H1 (cell line): ENCODE measurements around the gene THAP4. TPM values are rescaled to one million over a fixed set of nuclear protein-coding genes. Genes with fewer than 3 reads are reported as not detected.

Experiments used
- CTCF ChIA-PET: fragments of 300-600 bp; sonication (Branson Sonifier 250); formaldehyde crosslinking; loops from one replicate; lab custom pipeline; 2021; ENCODE audit not compliant: partially characterized antibody; lab: Charles Lee
- POLR2A ChIA-PET: fragments of 300-600 bp; sonication (Branson Sonifier 250); formaldehyde crosslinking; loops from one replicate; lab custom pipeline; 2021; ENCODE audit warnings: inconsistent platforms; ENCODE audit not compliant: partially characterized antibody; lab: Charles Lee
- DNase-seq, 2 experiments: peaks; one replicate each; pipeline versions ENCODE4 v3.0.0 to v3.0.0-alpha.2; 2010 to 2022; ENCODE audit warnings: low spot score in 2 of 2, low read depth in 1 of 2, mixed read lengths in 1 of 2
- FAIRE-seq: peaks from 2 replicates; lab custom pipeline; 2011; peaks lifted over from hg19 to GRCh38; lab: Jason Lieb, UNC
- H2AFZ ChIP-seq: 2 replicates; pipeline ENCODE4 v1.8.1; 2012; ENCODE audit warnings: low read length, inconsistent platforms
- H2AK5ac ChIP-seq: 2 replicates; pipeline ENCODE4 v1.6.1; 2013; ENCODE audit warnings: low read depth, low read length
- H2BK120ac ChIP-seq: replicated peaks from 2 replicates; pipeline ENCODE3; 2013; ENCODE audit warnings: low read depth, low read length, inconsistent platforms
- H2BK12ac ChIP-seq: 2 replicates; pipeline ENCODE4 v1.6.1; 2013; ENCODE audit warnings: low read depth, low read length
- H2BK15ac ChIP-seq: 2 replicates; pipeline ENCODE4 v1.6.1; 2013; ENCODE audit warnings: low read length
- H2BK20ac ChIP-seq: 2 replicates; pipeline ENCODE4 v1.6.1; 2013; ENCODE audit warnings: low read length
- H2BK5ac ChIP-seq: 2 replicates; pipeline ENCODE4 v1.6.1; 2013; ENCODE audit warnings: low read depth, low read length
- H3K14ac ChIP-seq: 2 replicates; pipeline ENCODE4 v1.6.1; 2013; ENCODE audit warnings: inconsistent platforms; ENCODE audit not compliant: insufficient read length
- H3K18ac ChIP-seq: 2 replicates; pipeline ENCODE4 v1.6.1; 2013; ENCODE audit warnings: low read length; ENCODE audit errors: extremely low read depth
- H3K23ac ChIP-seq: 2 replicates; pipeline ENCODE4 v1.6.1; 2013; ENCODE audit warnings: inconsistent platforms; ENCODE audit not compliant: insufficient read length
- H3K23me2 ChIP-seq: 2 replicates; pipeline ENCODE4 v1.6.1; 2013; ENCODE audit warnings: low read depth, low read length
- H3K27ac ChIP-seq: 2 replicates; pipeline ENCODE4 v1.6.1; 2011; ENCODE audit warnings: low read depth, low read length, inconsistent platforms
- H3K27me3 ChIP-seq, 4 experiments: replicated peaks in 1 of 4; 1 replicate in 1 of 4; 2 replicates in 3 of 4; pipeline versions ENCODE4 v1.6.1 to v1.8.1; 2011 to 2013; ENCODE audit warnings: low read length in 3 of 4, mild to moderate bottlenecking in 3 of 4, inconsistent platforms in 2 of 4, mixed read lengths in 2 of 4, moderate library complexity in 1 of 4; ENCODE audit not compliant: control insufficient read depth in 3 of 4, insufficient read depth in 3 of 4; ENCODE audit errors: extremely low read depth in 1 of 4
- H3K36me3 ChIP-seq, 4 experiments: 2 replicates each; pipeline versions ENCODE4 v1.6.1 to v1.8.1; 2011 to 2013; ENCODE audit warnings: mild to moderate bottlenecking in 4 of 4, low read length in 3 of 4, moderate library complexity in 2 of 4, control low read depth in 1 of 4, inconsistent platforms in 1 of 4; ENCODE audit not compliant: insufficient read depth in 4 of 4, control insufficient read depth in 2 of 4
- H3K4ac ChIP-seq: replicated peaks from 2 replicates; pipeline ENCODE3; 2013; ENCODE audit warnings: low read length, low read depth, mixed read lengths, inconsistent platforms; ENCODE audit not compliant: insufficient read length
- H3K4me1 ChIP-seq, 4 experiments: replicated peaks in 1 of 4; 1 replicate in 1 of 4; 2 replicates in 3 of 4; pipeline versions ENCODE4 v1.6.1 to v1.8.1; 2011 to 2013; ENCODE audit warnings: low read length in 3 of 4, inconsistent platforms in 2 of 4, mixed read lengths in 1 of 4; ENCODE audit not compliant: insufficient read depth in 4 of 4, control insufficient read depth in 3 of 4
- H3K4me2 ChIP-seq, 2 experiments: 2 replicates each; pipeline versions ENCODE4 v1.6.1 to v1.8.1; 2011 to 2013; ENCODE audit warnings: low read depth in 2 of 2, low read length in 2 of 2, control low read depth in 1 of 2, inconsistent platforms in 1 of 2, mild to moderate bottlenecking in 1 of 2; ENCODE audit not compliant: insufficient read depth in 1 of 2
- H3K4me3 ChIP-seq, 4 experiments: fragments of 200-600, 300-600 bp in 1 of 4; sonication (generic), shearing (Covaris generic), sonication (Bioruptor Twin) in 1 of 4; 2 replicates each; pipeline versions ENCODE4 v1.5.1 to v1.8.1; 2011 to 2016; ENCODE audit warnings: low read length in 4 of 4, low read depth in 3 of 4, control low read depth in 2 of 4, inconsistent platforms in 2 of 4, mild to moderate bottlenecking in 2 of 4, mixed read lengths in 1 of 4, moderate library complexity in 1 of 4; ENCODE audit not compliant: insufficient read depth in 2 of 4; ENCODE audit errors: extremely low read depth in 1 of 4
- H3K56ac ChIP-seq: replicated peaks from 2 replicates; pipeline ENCODE3; 2013; ENCODE audit warnings: low read depth, mild to moderate bottlenecking, mixed read lengths, low read length, inconsistent platforms; ENCODE audit not compliant: insufficient read length
- H3K79me1 ChIP-seq: 2 replicates; pipeline ENCODE4 v1.6.1; 2013; ENCODE audit warnings: low read depth, low read length, control low read depth
- H3K79me2 ChIP-seq, 2 experiments: 2 replicates each; pipeline versions ENCODE4 v1.6.1 to v1.8.1; 2012 to 2013; ENCODE audit warnings: low read length in 2 of 2, mild to moderate bottlenecking in 2 of 2, inconsistent platforms in 1 of 2; ENCODE audit not compliant: insufficient read depth in 2 of 2, control insufficient read depth in 1 of 2
- H3K9ac ChIP-seq, 4 experiments: replicated peaks in 1 of 4; 1 replicate in 1 of 4; 2 replicates in 3 of 4; pipeline versions ENCODE4 v1.6.1 to v1.8.1; 2011 to 2013; ENCODE audit warnings: low read depth in 3 of 4, low read length in 3 of 4, control low read depth in 2 of 4, mild to moderate bottlenecking in 2 of 4, moderate library complexity in 2 of 4, inconsistent platforms in 1 of 4; ENCODE audit errors: extremely low read depth in 1 of 4
- H3K9me3 ChIP-seq, 2 experiments: 2 replicates each; pipeline versions ENCODE4 v1.6.1 to v1.8.1; 2012 to 2013; ENCODE audit warnings: mild to moderate bottlenecking in 2 of 2, moderate library complexity in 2 of 2, control low read depth in 1 of 2, inconsistent platforms in 1 of 2, low read depth in 1 of 2, low read length in 1 of 2, mixed read lengths in 1 of 2; ENCODE audit not compliant: insufficient read depth in 2 of 2
- H4K20me1 ChIP-seq, 2 experiments: replicated peaks in 1 of 2; 2 replicates each; pipeline versions ENCODE3 to v1.8.1; 2011 to 2013; ENCODE audit warnings: inconsistent platforms in 2 of 2, low read length in 2 of 2, mild to moderate bottlenecking in 1 of 2; ENCODE audit not compliant: insufficient read depth in 2 of 2, control insufficient read depth in 1 of 2
- H4K5ac ChIP-seq: 2 replicates; pipeline ENCODE4 v1.6.1; 2013; ENCODE audit warnings: low read length, low read depth, mixed read lengths, inconsistent platforms; ENCODE audit not compliant: insufficient read length
- H4K8ac ChIP-seq: 2 replicates; pipeline ENCODE4 v1.8.0; 2013; ENCODE audit warnings: mild to moderate bottlenecking, moderate library complexity, low read length, inconsistent platforms; ENCODE audit not compliant: insufficient read depth; ENCODE audit errors: extremely low read depth
- H4K91ac ChIP-seq: replicated peaks from 2 replicates; pipeline ENCODE3; 2013; ENCODE audit warnings: low read length, mixed read lengths, inconsistent platforms; ENCODE audit not compliant: insufficient read length
- CTBP2 ChIP-seq: IDR thresholded peaks from 2 replicates; pipeline ENCODE4 v1.7.0; 2011; ENCODE audit warnings: borderline replicate concordance, mild to moderate bottlenecking, moderate library complexity, mixed read lengths, low read length; ENCODE audit not compliant: insufficient read depth, insufficient read length
- RAD21 ChIP-seq, 2 experiments: IDR thresholded peaks in 1 of 2; conservative IDR thresholded peaks in 1 of 2; 2 replicates each; pipeline ENCODE4 v1.6.1; 2011; ENCODE audit warnings: low read depth in 2 of 2, low read length in 2 of 2, improper control_type of control experiment in 1 of 2, inconsistent platforms in 1 of 2, mild to moderate bottlenecking in 1 of 2, moderate library complexity in 1 of 2
- TCF12 ChIP-seq: IDR thresholded peaks from 2 replicates; pipeline ENCODE4 v1.6.1; 2011; ENCODE audit warnings: low read depth, mild to moderate bottlenecking, low read length
- WGBS, 2 experiments: shearing (Covaris generic) in 1 of 2; methylation state at CpG; one replicate each; pipeline versions ENCODE4 v1.1.6 to v1.1.7; 2013 to 2015; ENCODE audit warnings: low lambda C conversion rate in 2 of 2, mixed read lengths in 2 of 2, inconsistent platforms in 1 of 2, low coverage in 1 of 2, missing lambda C conversion rate in 1 of 2; ENCODE audit not compliant: insufficient replicate concordance in 2 of 2, insufficient coverage in 1 of 2, insufficient read length in 1 of 2; ENCODE audit errors: extremely low coverage in 1 of 2, missing lambda C conversion rate in 1 of 2; 5-methylcytosine and 5-hydroxymethylcytosine counted together
- polyA plus RNA-seq, 7 experiments: library from polyadenylated mRNA; depleted of rRNA in 3 of 7; stranded (reverse) in 5 of 7; unstranded in 2 of 7; fragments of >200 nt in 5 of 7; fragments of 200-250 nt in 2 of 7; gene quantifications; 1 replicate in 5 of 7; 2 replicates in 1 of 7; 4 replicates in 1 of 7; pipeline versions ENCODE4 v1.2.1 to v1.2.3, GENCODE V29; 2011 to 2013; ENCODE audit warnings: missing spikeins in 2 of 7, mixed read lengths in 2 of 7
- total RNA-seq: library from RNA; stranded (reverse); fragmentation: NEBNext Ultra II Directional; extraction: Animal tissue kit (Norgen Biotek cat#: 25700); gene quantifications from 2 replicates; pipeline ENCODE4 v1.2.1, GENCODE V29; 2021
- TF ChIP-seq, protein P1 (sequence below), 3 experiments: IDR thresholded peaks; 1 replicate in 2 of 3; 2 replicates in 1 of 3; pipeline versions ENCODE4 v1.5.1 to v1.6.1; 2011; ENCODE audit warnings: low read length in 3 of 3, mild to moderate bottlenecking in 3 of 3, inconsistent platforms in 2 of 3, low read depth in 1 of 3, moderate library complexity in 1 of 3; ENCODE audit not compliant: insufficient read depth in 1 of 3; ENCODE audit errors: control extremely low read depth in 1 of 3

The THAP4 gene
- total and polyA plus RNA-seq, 2 of the 8 experiments (the other 6 are each of a cell fraction or from before 2014, with no cell fraction given) = 78.9 to 83.6 TPM

DNA sequence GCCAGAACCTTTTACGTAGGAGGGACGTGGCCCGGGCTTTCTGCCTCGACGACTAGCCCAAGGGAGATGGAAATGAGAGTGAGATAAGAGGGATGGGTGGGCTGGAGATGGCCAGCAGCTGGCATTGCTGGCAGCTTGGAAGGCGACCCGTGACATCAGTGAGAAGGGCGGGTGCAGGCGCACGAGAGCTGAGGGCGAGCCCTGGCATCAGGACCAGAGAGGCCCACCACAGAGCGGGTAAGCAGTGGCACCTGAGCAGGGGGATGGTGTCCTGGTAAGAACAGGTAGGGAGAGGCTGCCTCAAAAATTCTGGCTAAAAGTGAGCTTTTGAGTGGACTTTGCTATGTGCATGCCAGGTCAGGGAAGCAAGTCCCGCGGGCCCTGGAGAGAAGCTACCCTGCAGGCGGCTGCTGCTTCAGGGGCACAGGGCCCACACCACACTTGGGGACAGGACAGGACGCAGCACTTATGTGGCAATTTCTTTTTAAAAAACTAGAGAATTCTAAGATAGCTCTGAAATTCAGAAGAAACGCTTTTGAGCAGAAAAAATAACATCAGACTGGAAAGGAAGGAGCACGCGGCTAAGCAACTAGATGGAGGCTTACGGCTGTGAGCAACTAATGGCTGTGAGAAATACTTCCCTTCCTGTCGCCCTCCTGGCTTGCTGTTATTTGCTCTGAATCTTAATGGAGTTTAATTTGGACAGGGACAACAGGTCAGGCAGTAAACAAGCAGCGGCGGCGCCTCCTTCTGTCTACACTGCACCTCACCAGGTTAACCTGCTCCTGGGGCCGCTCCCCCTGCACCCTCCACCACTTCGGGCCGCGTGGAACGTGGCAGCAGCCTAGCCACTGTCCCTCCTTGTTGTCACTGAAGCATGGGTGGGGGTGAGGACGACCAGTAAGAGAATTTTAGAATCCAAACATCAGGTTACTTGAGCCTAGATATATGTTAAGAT is 20.5 kb downstream of the THAP4 start:
- no peak overlapping the region for H2BK20ac ChIP-seq
- no peak overlapping the region; the same call in 1 of the 2 replicates for H2BK12ac ChIP-seq
- peak overlapping the region in 1 of 4 experiments; percentile 52; a peak in 2 of 8 replicates for H3K4me3 ChIP-seq
- H3K4me2 ChIP-seq = peak overlapping the region in 1 of 2 experiments; percentile 60; a peak in 2 of 4 replicates
- DNase-seq (no peak), FAIRE-seq (no peak)
- H2BK5ac ChIP-seq = 0 out of 2 replicates have a peak overlapping the region, but pooled peaks have one; percentile 2
- no peak overlapping the region for H3K18ac ChIP-seq
- H4K91ac ChIP-seq = no peak overlapping the region
- CTCF ChIA-PET = interaction anchor here (0.7 to 1.1 kb wide), 5 partner anchors 10 to 96 kb away, joined by 3 to 5 read pairs (median 3); partner anchors contain the start of genes ATG4B and THAP4
- H3K27ac ChIP-seq = 0 out of 2 replicates have a peak overlapping the region, but pooled peaks have one; percentile 27
- no peak overlapping the region for H3K23ac ChIP-seq
- peaks cover 9% of the 10 kb centered on the region; the same call in 1 of the 2 replicates for H3K79me1 ChIP-seq
- H3K4ac ChIP-seq = peak overlapping the region; percentile 73
- H2AK5ac ChIP-seq = no peak overlapping the region
- TF ChIP-seq CTBP2 (no peak), TCF12 (no peak), RAD21 (IDR thresholded peaks at IDR 0.05 in 1 of 2, conservative IDR thresholded peaks at IDR 0.05 in 1 of 2; ENCODE audit: low read depth in 2 of 2, low read length in 2 of 2) (peak; percentile 23 to 32; a peak in 3 of 4 replicates)
- TF ChIP-seq, protein P1, sequence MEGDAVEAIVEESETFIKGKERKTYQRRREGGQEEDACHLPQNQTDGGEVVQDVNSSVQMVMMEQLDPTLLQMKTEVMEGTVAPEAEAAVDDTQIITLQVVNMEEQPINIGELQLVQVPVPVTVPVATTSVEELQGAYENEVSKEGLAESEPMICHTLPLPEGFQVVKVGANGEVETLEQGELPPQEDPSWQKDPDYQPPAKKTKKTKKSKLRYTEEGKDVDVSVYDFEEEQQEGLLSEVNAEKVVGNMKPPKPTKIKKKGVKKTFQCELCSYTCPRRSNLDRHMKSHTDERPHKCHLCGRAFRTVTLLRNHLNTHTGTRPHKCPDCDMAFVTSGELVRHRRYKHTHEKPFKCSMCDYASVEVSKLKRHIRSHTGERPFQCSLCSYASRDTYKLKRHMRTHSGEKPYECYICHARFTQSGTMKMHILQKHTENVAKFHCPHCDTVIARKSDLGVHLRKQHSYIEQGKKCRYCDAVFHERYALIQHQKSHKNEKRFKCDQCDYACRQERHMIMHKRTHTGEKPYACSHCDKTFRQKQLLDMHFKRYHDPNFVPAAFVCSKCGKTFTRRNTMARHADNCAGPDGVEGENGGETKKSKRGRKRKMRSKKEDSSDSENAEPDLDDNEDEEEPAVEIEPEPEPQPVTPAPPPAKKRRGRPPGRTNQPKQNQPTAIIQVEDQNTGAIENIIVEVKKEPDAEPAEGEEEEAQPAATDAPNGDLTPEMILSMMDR (IDR thresholded peaks at IDR 0.05; ENCODE audit: control extremely low read depth in 1 of 3, insufficient read depth in 1 of 3, low read depth in 1 of 3, low read length in 3 of 3) = peak; percentile 10 to 48 (median 36); a peak in 3 of 4 replicates
- TF ChIP-seq, all 59 proteins: peak for 2
- peaks cover 2 to 11% of the 10 kb centered on the region in 2 experiments for H4K20me1 ChIP-seq
- peak overlapping the region; percentile 12; the same call in 1 of the 2 replicates for H4K8ac ChIP-seq
- H3K9ac ChIP-seq = no peak overlapping the region
- no peak overlapping the region for H2AFZ ChIP-seq
- no peaks in the 10 kb centered on the region for H3K27me3 ChIP-seq
- no peaks in the 10 kb centered on the region for H3K36me3 ChIP-seq
- peaks cover 0 to 6% (median 2%) of the 10 kb centered on the region in 4 experiments; a peak in 5 of 7 replicates for H3K4me1 ChIP-seq
- no peaks in the 10 kb centered on the region for H3K9me3 ChIP-seq
- H2BK120ac ChIP-seq = no peak overlapping the region
- H3K14ac ChIP-seq = no peak overlapping the region
- H3K79me2 ChIP-seq = peaks cover 2 to 33% of the 10 kb centered on the region in 2 experiments; a peak in 3 of 4 replicates
- H4K5ac ChIP-seq = no peak overlapping the region
- no peak overlapping the region for H3K56ac ChIP-seq
- 88% methylated on average over 27 of the region's 30 CpGs; no CpG with 5 or more reads in 1 of the 2 experiments for WGBS, 2 experiments
- peaks cover 4% of the 10 kb centered on the region; the same call in 1 of the 2 replicates for H3K23me2 ChIP-seq
- POLR2A ChIA-PET = no interaction called here
- H2BK15ac ChIP-seq = no peak overlapping the region
